WERI-Rb-1 (cell line): ENCODE results near the gene CBLN4.

Experiments used
- DNase-seq: peaks from one replicate; pipeline ENCODE4 v3.0.0-alpha.2; 2020
- H3K27ac ChIP-seq: fragments of 250-450 bp; sonication (Bioruptor Pico); 2 replicates; pipeline ENCODE4 v1.5.1; 2020; ENCODE audit warnings: mild to moderate bottlenecking, moderate library complexity
- H3K27me3 ChIP-seq: fragments of 250-450 bp; sonication (Bioruptor Pico); 2 replicates; pipeline ENCODE4 v1.5.1; 2021; ENCODE audit warnings: mild to moderate bottlenecking, low read depth, moderate library complexity; ENCODE audit not compliant: insufficient read depth, severe bottlenecking
- H3K36me3 ChIP-seq: fragments of 250-450 bp; sonication (Bioruptor Pico); 2 replicates; pipeline ENCODE4 v1.5.1; 2020; ENCODE audit warnings: mild to moderate bottlenecking, moderate library complexity
- H3K4me3 ChIP-seq: 2 replicates; pipeline ENCODE4 v1.5.1; 2011; ENCODE audit warnings: low read depth, mild to moderate bottlenecking, control low read depth, low read length
- H3K9me3 ChIP-seq: fragments of 250-450 bp; sonication (Bioruptor Pico); 2 replicates; pipeline ENCODE4 v1.5.1; 2021; ENCODE audit warnings: mild to moderate bottlenecking, moderate library complexity; ENCODE audit not compliant: severe bottlenecking
- CTCF ChIP-seq: IDR thresholded peaks from 2 replicates; pipeline ENCODE4 v1.5.1; 2011; ENCODE audit warnings: low read depth, mild to moderate bottlenecking, control low read depth, inconsistent platforms, low read length

The CBLN4 gene

GRCh38 chr20:55964790-55965189 is 40.5 kb downstream of the CBLN4 start:
- Histone ChIP-seq H3K27ac (no peak overlapping the region), H3K9me3 (no peaks in the 10 kb centered on the region), H3K27me3 (peaks cover 11% of the 10 kb centered on the region), H3K4me3 (no peak overlapping the region), H3K36me3 (no peaks in the 10 kb centered on the region)
- no peak for DNase-seq
- no peak for TF ChIP-seq CTCF

GRCh38 chr20:55961376-55962330 is 43.7 kb downstream of the CBLN4 start:
- Histone ChIP-seq H3K4me3 (no peak overlapping the region), H3K36me3 (no peaks in the 10 kb centered on the region), H3K9me3 (no peaks in the 10 kb centered on the region), H3K27me3 (peaks cover 8% of the 10 kb centered on the region), H3K27ac (no peak overlapping the region)
- TF ChIP-seq CTCF: no peak
- no peak for DNase-seq

- DNase-seq: no peak
- H3K27me3 ChIP-seq: peaks cover 10% of the 10 kb centered on the region
- H3K27ac ChIP-seq: no peak overlapping the region
- no peaks in the 10 kb centered on the region for H3K9me3 ChIP-seq
- no peaks in the 10 kb centered on the region for H3K36me3 ChIP-seq
- TF ChIP-seq CTCF: no peak
- no peak overlapping the region for H3K4me3 ChIP-seq
These were observed 52.1 kb downstream of the CBLN4 start for GRCh38 chr20:55953201-55953600.

GRCh38 chr20:55947701-55948100 is 57.6 kb downstream of the CBLN4 start:
- no peak for DNase-seq
- Histone ChIP-seq H3K4me3 (no peak overlapping the region), H3K36me3 (no peaks in the 10 kb centered on the region), H3K27me3 (peaks cover 23% of the 10 kb centered on the region), H3K9me3 (peaks cover 2% of the 10 kb centered on the region), H3K27ac (no peak overlapping the region)
- no peak for TF ChIP-seq CTCF
